ENCODE results near the gene RNF2.
"Not testable (repeated sequence)": the region's sequence is repeated elsewhere in the genome, so short reads cannot be mapped to it uniquely, and the experiment has no call there.

RNF2 gene

GRCh38 chr1:185044981-185045813 is at the start of gene RNF2:
Gene RNF2, plus strand, starts transcription at chr1:185045558. Its CDS starts 41,996 bp downstream, at chr1:185087554.
- peak; percentile 72 for DNase-seq

- DNase-seq = not testable (repeated sequence)
These were observed 45.4 kb upstream of the RNF2 start for GRCh38 chr1:184999974-185000373.

- not testable (repeated sequence) for DNase-seq
These were observed 44.0 kb upstream of the RNF2 start for GRCh38 chr1:185001312-185001880.

- DNase-seq = no peak
These were observed 36.5 kb upstream of the RNF2 start for GRCh38 chr1:185008838-185009237.

GRCh38 chr1:185010361-185010760 is 35.0 kb upstream of the RNF2 start:
- no peak for DNase-seq

GRCh38 chr1:185014941-185015340 is 30.4 kb upstream of the RNF2 start:
- no peak for DNase-seq

GRCh38 chr1:185015631-185016030 is 29.7 kb upstream of the RNF2 start:
- no peak for DNase-seq

- no peak for DNase-seq
These were observed 28.5 kb upstream of the RNF2 start for GRCh38 chr1:185016880-185017279.

- no peak for DNase-seq
These were observed 28.0 kb upstream of the RNF2 start for GRCh38 chr1:185017338-185017737.

- DNase-seq = no peak
These were observed 27.4 kb upstream of the RNF2 start for GRCh38 chr1:185017966-185018365.

- DNase-seq = no peak
These were observed 18.0 kb upstream of the RNF2 start for GRCh38 chr1:185027252-185027882.

- DNase-seq = no peak
These were observed 11.7 kb upstream of the RNF2 start for GRCh38 chr1:185033686-185034085.

- no peak for DNase-seq
These were observed 10.1 kb upstream of the RNF2 start for GRCh38 chr1:185035258-185035657.

GRCh38 chr1:185038813-185039376 is 6.5 kb upstream of the RNF2 start:
- no peak for DNase-seq

- no peak for DNase-seq
These were observed 5.5 kb upstream of the RNF2 start for GRCh38 chr1:185039726-185040407.

- DNase-seq = no peak
These were observed 5.0 kb upstream of the RNF2 start for GRCh38 chr1:185040408-185040735.

GRCh38 chr1:185041742-185042141 is 3.6 kb upstream of the RNF2 start:
- DNase-seq = no peak

GRCh38 chr1:185042737-185043136 is 2.6 kb upstream of the RNF2 start:
- no peak for DNase-seq

- no peak for DNase-seq
These were observed 971 bp upstream of the RNF2 start for GRCh38 chr1:185044387-185044786.

- DNase-seq = peak; percentile 39
These were observed 595 bp downstream of the RNF2 start for GRCh38 chr1:185045814-185046492.

- DNase-seq = no peak
These were observed 1.3 kb downstream of the RNF2 start for GRCh38 chr1:185046668-185047067.

GRCh38 chr1:185049670-185050069 is 4.3 kb downstream of the RNF2 start:
- no peak for DNase-seq

Measured in NCI-H774 (cell line).